NT2/D1 (cell line): ENCODE measurements around the gene VAV3.

Experiments
- SUZ12 ChIP-seq: IDR thresholded peaks from 2 replicates; pipeline ENCODE4 v1.6.1; 2011; ENCODE audit not compliant: insufficient read length, insufficient read depth; ENCODE audit errors: extremely low read depth
- YY1 ChIP-seq: IDR thresholded peaks from 2 replicates; pipeline ENCODE4 v1.6.1; 2011; ENCODE audit not compliant: insufficient read length, insufficient read depth
- ZNF274 ChIP-seq: IDR thresholded peaks from 2 replicates; pipeline ENCODE4 v1.6.1; 2011; ENCODE audit warnings: mild to moderate bottlenecking, low read depth, low read length

DNA sequence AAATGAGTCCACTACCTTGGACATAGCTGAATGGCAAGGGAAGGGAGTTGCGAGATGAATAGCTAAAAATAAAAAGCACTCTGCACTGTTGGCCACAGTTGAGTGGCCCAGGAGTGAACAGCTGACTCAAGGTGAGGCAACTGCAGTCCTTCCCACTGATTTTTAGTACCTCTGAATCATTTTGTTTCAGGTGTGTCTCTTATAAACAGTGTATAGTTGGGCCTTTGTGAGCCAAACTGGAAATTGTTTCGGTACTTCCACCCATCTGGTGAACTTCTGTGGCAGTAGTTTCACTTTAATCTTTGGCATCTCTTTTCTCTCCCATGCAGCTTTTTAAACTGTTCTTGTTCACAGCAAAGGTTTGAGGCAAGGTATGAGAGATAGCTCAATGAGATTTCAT lies 122.7 kb downstream of the VAV3 start:
- TF ChIP-seq YY1 (no peak), SUZ12 (no peak), ZNF274 (no peak)
